HEK293 (cell line): ENCODE data around the gene RASEF.

Source experiments
- CTCF ChIA-PET: fragments of 350-600 bp; formaldehyde crosslinking; extraction: SDS; loops from one replicate; lab custom pipeline; 2021; ENCODE audit warnings: antibody characterized with exemption; lab: Yijun Ruan, JAX
- POLR2A ChIA-PET: fragments of 300-600 bp; formaldehyde crosslinking; extraction: SDS; loops from one replicate; lab custom pipeline; 2020; ENCODE audit warnings: antibody characterized with exemption, inconsistent platforms; lab: Yijun Ruan, JAX
- H3K27ac ChIP-seq: fragments of 200-500 bp; sonication (Bioruptor generic); 2 replicates; pipeline ENCODE4 v1.5.1; 2014; ENCODE audit warnings: low read depth, low read length, control low read depth, inconsistent platforms; ENCODE audit errors: extremely low read depth
- H3K36me3 ChIP-seq, 2 experiments: fragments of 200-500 bp in 1 of 2; sonication (Bioruptor generic) in 1 of 2; 1 replicate in 1 of 2; 2 replicates in 1 of 2; pipeline ENCODE4 v1.5.1; 2014 to 2017; ENCODE audit warnings: inconsistent platforms in 2 of 2, low read length in 2 of 2; ENCODE audit not compliant: control insufficient read depth in 2 of 2, insufficient read depth in 1 of 2
- H3K4me1 ChIP-seq: fragments of 200-500 bp; sonication (Bioruptor generic); 2 replicates; pipeline ENCODE4 v1.5.1; 2014; ENCODE audit warnings: mild to moderate bottlenecking, low read length, inconsistent platforms; ENCODE audit not compliant: control insufficient read depth, insufficient read depth
- H3K4me3 ChIP-seq: 2 replicates; pipeline ENCODE4 v1.5.1; 2011; ENCODE audit warnings: low read depth, mild to moderate bottlenecking, control low read depth, low read length, moderate library complexity
- H3K9me3 ChIP-seq: fragments of 200-500 bp; sonication (Bioruptor generic); 2 replicates; pipeline ENCODE4 v1.5.1; 2014; ENCODE audit warnings: low read depth, low read length, inconsistent platforms; ENCODE audit not compliant: control insufficient read depth, insufficient read depth
- GFI1B ChIP-seq: fragments of 450-650 bp; formaldehyde crosslinking; IDR thresholded peaks from 2 replicates; pipeline ENCODE4 v1.5.1; 2016; ENCODE audit warnings: missing biosample characterization, missing genetic modification characterization
- GLIS1 ChIP-seq: fragments of 450-650 bp; formaldehyde crosslinking; IDR thresholded peaks from 2 replicates; pipeline ENCODE4 v1.5.1; 2016; ENCODE audit warnings: missing biosample characterization, missing genetic modification characterization
- HOXC10 ChIP-seq: sonication (generic); formaldehyde crosslinking; IDR thresholded peaks from 2 replicates; pipeline ENCODE4 v1.8.1; 2023; ENCODE audit warnings: mild to moderate bottlenecking, missing genetic modification reagents
- YY1 ChIP-seq: fragments of 450-650 bp; formaldehyde crosslinking; IDR thresholded peaks from 2 replicates; pipeline ENCODE4 v1.5.1; 2018; ENCODE audit warnings: missing biosample characterization, missing genetic modification characterization
- ZBTB1 ChIP-seq: fragments of 450-650 bp; formaldehyde crosslinking; IDR thresholded peaks from 2 replicates; pipeline ENCODE4 v1.5.1; 2016; ENCODE audit warnings: missing biosample characterization, missing genetic modification characterization
- ZNF112 ChIP-seq: fragments of 450-650 bp; formaldehyde crosslinking; IDR thresholded peaks from 2 replicates; pipeline ENCODE4 v1.5.0; 2017; ENCODE audit warnings: missing biosample characterization, missing genetic modification characterization
- ZNF146 ChIP-seq: fragments of 450-650 bp; formaldehyde crosslinking; IDR thresholded peaks from 2 replicates; pipeline ENCODE4 v1.5.1; 2016; ENCODE audit warnings: missing biosample characterization, missing genetic modification characterization
- ZNF184 ChIP-seq: fragments of 450-650 bp; IDR thresholded peaks from 2 replicates; pipeline ENCODE4 v1.5.1; 2018; ENCODE audit warnings: missing biosample characterization, mild to moderate bottlenecking, missing genetic modification characterization
- ZNF266 ChIP-seq: fragments of 450-650 bp; formaldehyde crosslinking; IDR thresholded peaks from 2 replicates; pipeline ENCODE4 v1.5.1; 2016; ENCODE audit warnings: missing biosample characterization, missing genetic modification characterization, low read depth
- ZNF302 ChIP-seq: fragments of 450-650 bp; formaldehyde crosslinking; IDR thresholded peaks from 2 replicates; pipeline ENCODE4 v1.5.1; 2016; ENCODE audit warnings: missing biosample characterization, missing genetic modification characterization, low read depth
- ZNF311 ChIP-seq: fragments of 450-650 bp; formaldehyde crosslinking; IDR thresholded peaks from 2 replicates; pipeline ENCODE4 v1.5.1; 2017; ENCODE audit warnings: missing biosample characterization, missing genetic modification characterization, borderline replicate concordance
- ZNF510 ChIP-seq: fragments of 450-650 bp; formaldehyde crosslinking; IDR thresholded peaks from 2 replicates; pipeline ENCODE4 v1.5.1; 2018; ENCODE audit warnings: mild to moderate bottlenecking, missing genetic modification characterization, missing biosample characterization; ENCODE audit not compliant: insufficient replicate concordance
- ZNF549 ChIP-seq: fragments of 450-650 bp; IDR thresholded peaks from 2 replicates; pipeline ENCODE4 v1.5.1; 2018; ENCODE audit warnings: missing biosample characterization, missing genetic modification characterization, mild to moderate bottlenecking, inconsistent platforms, moderate library complexity
- ZNF585B ChIP-seq: fragments of 450-650 bp; formaldehyde crosslinking; IDR thresholded peaks from 2 replicates; pipeline ENCODE4 v1.5.1; 2016; ENCODE audit warnings: missing biosample characterization, missing genetic modification characterization
- ZNF610 ChIP-seq: fragments of 450-650 bp; formaldehyde crosslinking; IDR thresholded peaks from 2 replicates; pipeline ENCODE4 v1.5.1; 2016; ENCODE audit warnings: missing biosample characterization, missing genetic modification characterization, borderline replicate concordance
- ZNF623 ChIP-seq: fragments of 450-650 bp; formaldehyde crosslinking; IDR thresholded peaks from 2 replicates; pipeline ENCODE4 v1.5.1; 2016; ENCODE audit warnings: missing biosample characterization, missing genetic modification characterization
- ZNF626 ChIP-seq: fragments of 450-650 bp; sonication (Bioruptor Pico); formaldehyde crosslinking; IDR thresholded peaks from 2 replicates; pipeline ENCODE4 v1.5.1; 2018; ENCODE audit warnings: missing biosample characterization, missing genetic modification characterization, inconsistent platforms
- TF ChIP-seq, protein P1 (sequence below): fragments of 450-650 bp; formaldehyde crosslinking; IDR thresholded peaks from 2 replicates; pipeline ENCODE4; 2016; ENCODE audit warnings: missing biosample characterization, missing genetic modification characterization
- TF ChIP-seq, protein P2 (sequence below): fragments of 450-650 bp; formaldehyde crosslinking; IDR thresholded peaks from 2 replicates; pipeline ENCODE4 v1.5.1; 2017; ENCODE audit warnings: missing biosample characterization, missing genetic modification characterization
- TF ChIP-seq, protein P3 (sequence below): fragments of 450-650 bp; IDR thresholded peaks from 2 replicates; pipeline ENCODE4 v1.5.1; 2018; ENCODE audit warnings: missing biosample characterization, missing genetic modification characterization
- TF ChIP-seq, protein P4 (sequence below): fragments of 450-650 bp; formaldehyde crosslinking; IDR thresholded peaks from 2 replicates; pipeline ENCODE4 v1.5.1; 2016; ENCODE audit warnings: missing biosample characterization, missing genetic modification characterization
- TF ChIP-seq, protein P5 (sequence below): fragments of 450-650 bp; formaldehyde crosslinking; IDR thresholded peaks from 2 replicates; pipeline ENCODE4 v1.5.1; 2016; ENCODE audit warnings: missing biosample characterization, missing genetic modification characterization, borderline replicate concordance
- TF ChIP-seq, protein P6 (sequence below): sonication (generic); formaldehyde crosslinking; IDR thresholded peaks from 2 replicates; pipeline ENCODE4 v1.8.1; 2022; ENCODE audit warnings: mild to moderate bottlenecking, moderate library complexity, missing genetic modification reagents

RASEF gene

DNA sequence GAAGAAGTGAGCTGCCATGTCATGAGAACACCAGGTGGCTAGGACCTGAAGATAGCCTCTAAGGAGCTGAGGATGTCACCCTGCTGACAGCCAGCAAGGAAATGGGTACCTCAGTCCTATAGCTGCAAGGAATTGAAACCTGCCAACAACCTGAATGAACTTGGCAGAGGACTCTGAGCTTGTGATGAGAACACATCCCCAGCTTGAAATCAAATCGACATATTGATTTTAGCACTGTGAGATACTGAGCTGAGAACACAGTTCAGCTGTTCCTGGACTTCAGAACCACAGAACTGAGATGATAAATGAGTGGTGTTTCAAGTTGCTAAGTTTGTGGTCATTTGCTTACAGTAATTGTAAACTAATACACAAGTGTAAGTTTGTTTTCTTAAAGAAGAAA, 5.5 kb upstream of the RASEF start:
- ChIA-PET CTCF (interaction anchor here (0.6 kb wide), 1 partner anchor 597 kb away, joined by 3 read pairs; no protein-coding TSS in a partner anchor), POLR2A (no interaction called here)
- H3K4me3 ChIP-seq, result no peak overlapping the region
- H3K9me3 ChIP-seq, result no peaks in the 10 kb centered on the region
- H3K36me3 ChIP-seq, result peaks cover 0 to 2% of the 10 kb centered on the region in 2 experiments; a peak in 1 of 3 replicates
- H3K27ac ChIP-seq, result no peak overlapping the region
- H3K4me1 ChIP-seq, result no peaks in the 10 kb centered on the region
- TF ChIP-seq HOXC10 (no peak), ZNF311 (tag by site-specific recombination) (no peak), ZNF549 (tag by site-specific recombination) (no peak), ZNF510 (tag by site-specific recombination) (no peak), ZNF610 (tag by site-specific recombination) (no peak), GLIS1 (tag by site-specific recombination) (no peak), ZNF112 (no peak), ZNF585B (tag by site-specific recombination) (no peak), ZNF302 (tag by site-specific recombination) (no peak), YY1 (tag by site-specific recombination) (no peak), ZNF184 (tag by site-specific recombination) (no peak)
- TF ChIP-seq, protein P1, sequence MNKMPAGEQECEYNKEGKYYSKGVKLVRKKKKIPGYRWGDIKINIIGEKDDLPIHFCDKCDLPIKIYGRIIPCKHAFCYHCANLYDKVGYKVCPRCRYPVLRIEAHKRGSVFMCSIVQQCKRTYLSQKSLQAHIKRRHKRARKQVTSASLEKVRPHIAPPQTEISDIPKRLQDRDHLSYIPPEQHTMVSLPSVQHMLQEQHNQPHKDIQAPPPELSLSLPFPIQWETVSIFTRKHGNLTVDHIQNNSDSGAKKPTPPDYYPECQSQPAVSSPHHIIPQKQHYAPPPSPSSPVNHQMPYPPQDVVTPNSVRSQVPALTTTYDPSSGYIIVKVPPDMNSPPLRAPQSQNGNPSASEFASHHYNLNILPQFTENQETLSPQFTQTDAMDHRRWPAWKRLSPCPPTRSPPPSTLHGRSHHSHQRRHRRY (tag by site-specific recombination), result no peak
- TF ChIP-seq, protein P2, sequence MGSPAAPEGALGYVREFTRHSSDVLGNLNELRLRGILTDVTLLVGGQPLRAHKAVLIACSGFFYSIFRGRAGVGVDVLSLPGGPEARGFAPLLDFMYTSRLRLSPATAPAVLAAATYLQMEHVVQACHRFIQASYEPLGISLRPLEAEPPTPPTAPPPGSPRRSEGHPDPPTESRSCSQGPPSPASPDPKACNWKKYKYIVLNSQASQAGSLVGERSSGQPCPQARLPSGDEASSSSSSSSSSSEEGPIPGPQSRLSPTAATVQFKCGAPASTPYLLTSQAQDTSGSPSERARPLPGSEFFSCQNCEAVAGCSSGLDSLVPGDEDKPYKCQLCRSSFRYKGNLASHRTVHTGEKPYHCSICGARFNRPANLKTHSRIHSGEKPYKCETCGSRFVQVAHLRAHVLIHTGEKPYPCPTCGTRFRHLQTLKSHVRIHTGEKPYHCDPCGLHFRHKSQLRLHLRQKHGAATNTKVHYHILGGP (tag by site-specific recombination), result no peak
- TF ChIP-seq, protein P3, sequence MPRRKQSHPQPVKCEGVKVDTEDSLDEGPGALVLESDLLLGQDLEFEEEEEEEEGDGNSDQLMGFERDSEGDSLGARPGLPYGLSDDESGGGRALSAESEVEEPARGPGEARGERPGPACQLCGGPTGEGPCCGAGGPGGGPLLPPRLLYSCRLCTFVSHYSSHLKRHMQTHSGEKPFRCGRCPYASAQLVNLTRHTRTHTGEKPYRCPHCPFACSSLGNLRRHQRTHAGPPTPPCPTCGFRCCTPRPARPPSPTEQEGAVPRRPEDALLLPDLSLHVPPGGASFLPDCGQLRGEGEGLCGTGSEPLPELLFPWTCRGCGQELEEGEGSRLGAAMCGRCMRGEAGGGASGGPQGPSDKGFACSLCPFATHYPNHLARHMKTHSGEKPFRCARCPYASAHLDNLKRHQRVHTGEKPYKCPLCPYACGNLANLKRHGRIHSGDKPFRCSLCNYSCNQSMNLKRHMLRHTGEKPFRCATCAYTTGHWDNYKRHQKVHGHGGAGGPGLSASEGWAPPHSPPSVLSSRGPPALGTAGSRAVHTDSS (tag by site-specific recombination), result no peak
- TF ChIP-seq, protein P4, sequence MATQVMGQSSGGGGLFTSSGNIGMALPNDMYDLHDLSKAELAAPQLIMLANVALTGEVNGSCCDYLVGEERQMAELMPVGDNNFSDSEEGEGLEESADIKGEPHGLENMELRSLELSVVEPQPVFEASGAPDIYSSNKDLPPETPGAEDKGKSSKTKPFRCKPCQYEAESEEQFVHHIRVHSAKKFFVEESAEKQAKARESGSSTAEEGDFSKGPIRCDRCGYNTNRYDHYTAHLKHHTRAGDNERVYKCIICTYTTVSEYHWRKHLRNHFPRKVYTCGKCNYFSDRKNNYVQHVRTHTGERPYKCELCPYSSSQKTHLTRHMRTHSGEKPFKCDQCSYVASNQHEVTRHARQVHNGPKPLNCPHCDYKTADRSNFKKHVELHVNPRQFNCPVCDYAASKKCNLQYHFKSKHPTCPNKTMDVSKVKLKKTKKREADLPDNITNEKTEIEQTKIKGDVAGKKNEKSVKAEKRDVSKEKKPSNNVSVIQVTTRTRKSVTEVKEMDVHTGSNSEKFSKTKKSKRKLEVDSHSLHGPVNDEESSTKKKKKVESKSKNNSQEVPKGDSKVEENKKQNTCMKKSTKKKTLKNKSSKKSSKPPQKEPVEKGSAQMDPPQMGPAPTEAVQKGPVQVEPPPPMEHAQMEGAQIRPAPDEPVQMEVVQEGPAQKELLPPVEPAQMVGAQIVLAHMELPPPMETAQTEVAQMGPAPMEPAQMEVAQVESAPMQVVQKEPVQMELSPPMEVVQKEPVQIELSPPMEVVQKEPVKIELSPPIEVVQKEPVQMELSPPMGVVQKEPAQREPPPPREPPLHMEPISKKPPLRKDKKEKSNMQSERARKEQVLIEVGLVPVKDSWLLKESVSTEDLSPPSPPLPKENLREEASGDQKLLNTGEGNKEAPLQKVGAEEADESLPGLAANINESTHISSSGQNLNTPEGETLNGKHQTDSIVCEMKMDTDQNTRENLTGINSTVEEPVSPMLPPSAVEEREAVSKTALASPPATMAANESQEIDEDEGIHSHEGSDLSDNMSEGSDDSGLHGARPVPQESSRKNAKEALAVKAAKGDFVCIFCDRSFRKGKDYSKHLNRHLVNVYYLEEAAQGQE (tag by site-specific recombination), result no peak

DNA sequence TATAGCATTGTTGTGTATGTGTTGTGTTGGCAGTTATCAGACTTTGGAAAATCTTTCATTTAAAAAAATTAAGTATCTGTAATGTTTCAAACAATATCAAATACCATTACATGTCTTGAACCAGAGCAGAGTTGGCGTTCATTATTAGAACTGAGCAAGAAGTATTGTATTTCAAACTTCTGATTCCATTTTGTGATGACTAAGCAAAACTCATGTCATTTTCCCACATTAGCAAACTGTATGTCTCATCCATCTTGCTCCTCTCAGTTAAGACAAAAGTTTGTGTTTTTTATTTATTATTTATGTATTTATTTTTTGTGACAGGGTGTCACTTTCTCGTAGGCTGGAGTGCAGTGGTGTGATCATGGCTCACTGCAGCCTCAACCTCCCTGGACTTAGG, 4.6 kb upstream of the RASEF start:
- CTCF ChIA-PET, result interaction anchor here (0.6 kb wide), 1 partner anchor 581 kb away, joined by 3 read pairs; no protein-coding TSS in a partner anchor
- no peaks in the 10 kb centered on the region for H3K9me3 ChIP-seq
- TF ChIP-seq ZNF510 (tag by site-specific recombination) (no peak), ZBTB1 (tag by site-specific recombination) (no peak), ZNF146 (no peak), ZNF626 (tag by site-specific recombination) (no peak), HOXC10 (no peak), ZNF623 (no peak), GFI1B (no peak), ZNF266 (tag by site-specific recombination) (no peak)
- TF ChIP-seq, protein P5, sequence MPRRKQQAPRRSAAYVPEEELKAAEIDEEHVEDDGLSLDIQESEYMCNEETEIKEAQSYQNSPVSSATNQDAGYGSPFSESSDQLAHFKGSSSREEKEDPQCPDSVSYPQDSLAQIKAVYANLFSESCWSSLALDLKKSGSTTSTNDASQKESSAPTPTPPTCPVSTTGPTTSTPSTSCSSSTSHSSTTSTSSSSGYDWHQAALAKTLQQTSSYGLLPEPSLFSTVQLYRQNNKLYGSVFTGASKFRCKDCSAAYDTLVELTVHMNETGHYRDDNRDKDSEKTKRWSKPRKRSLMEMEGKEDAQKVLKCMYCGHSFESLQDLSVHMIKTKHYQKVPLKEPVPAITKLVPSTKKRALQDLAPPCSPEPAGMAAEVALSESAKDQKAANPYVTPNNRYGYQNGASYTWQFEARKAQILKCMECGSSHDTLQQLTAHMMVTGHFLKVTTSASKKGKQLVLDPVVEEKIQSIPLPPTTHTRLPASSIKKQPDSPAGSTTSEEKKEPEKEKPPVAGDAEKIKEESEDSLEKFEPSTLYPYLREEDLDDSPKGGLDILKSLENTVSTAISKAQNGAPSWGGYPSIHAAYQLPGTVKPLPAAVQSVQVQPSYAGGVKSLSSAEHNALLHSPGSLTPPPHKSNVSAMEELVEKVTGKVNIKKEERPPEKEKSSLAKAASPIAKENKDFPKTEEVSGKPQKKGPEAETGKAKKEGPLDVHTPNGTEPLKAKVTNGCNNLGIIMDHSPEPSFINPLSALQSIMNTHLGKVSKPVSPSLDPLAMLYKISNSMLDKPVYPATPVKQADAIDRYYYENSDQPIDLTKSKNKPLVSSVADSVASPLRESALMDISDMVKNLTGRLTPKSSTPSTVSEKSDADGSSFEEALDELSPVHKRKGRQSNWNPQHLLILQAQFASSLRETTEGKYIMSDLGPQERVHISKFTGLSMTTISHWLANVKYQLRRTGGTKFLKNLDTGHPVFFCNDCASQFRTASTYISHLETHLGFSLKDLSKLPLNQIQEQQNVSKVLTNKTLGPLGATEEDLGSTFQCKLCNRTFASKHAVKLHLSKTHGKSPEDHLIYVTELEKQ (tag by site-specific recombination), result no peak
- TF ChIP-seq, protein P6, sequence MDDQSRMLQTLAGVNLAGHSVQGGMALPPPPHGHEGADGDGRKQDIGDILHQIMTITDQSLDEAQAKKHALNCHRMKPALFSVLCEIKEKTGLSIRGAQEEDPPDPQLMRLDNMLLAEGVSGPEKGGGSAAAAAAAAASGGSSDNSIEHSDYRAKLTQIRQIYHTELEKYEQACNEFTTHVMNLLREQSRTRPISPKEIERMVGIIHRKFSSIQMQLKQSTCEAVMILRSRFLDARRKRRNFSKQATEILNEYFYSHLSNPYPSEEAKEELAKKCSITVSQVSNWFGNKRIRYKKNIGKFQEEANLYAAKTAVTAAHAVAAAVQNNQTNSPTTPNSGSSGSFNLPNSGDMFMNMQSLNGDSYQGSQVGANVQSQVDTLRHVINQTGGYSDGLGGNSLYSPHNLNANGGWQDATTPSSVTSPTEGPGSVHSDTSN (CRISPR knock-in tag), result no peak
- peaks cover 0 to 2% of the 10 kb centered on the region in 2 experiments; a peak in 1 of 3 replicates for H3K36me3 ChIP-seq
- H3K4me3 ChIP-seq, result no peak overlapping the region
- POLR2A ChIA-PET, result no interaction called here
- no peaks in the 10 kb centered on the region for H3K4me1 ChIP-seq
- H3K27ac ChIP-seq, result no peak overlapping the region
